HCEC 1CT (cell line): ENCODE measurements around the gene KANSL3.
A peak's percentile ranks its signal among the peaks of the same experiment; 100 is the strongest.
"Not testable (repeated sequence)": the region's sequence is repeated elsewhere in the genome, so short reads cannot be mapped to it uniquely, and the experiment has no call there.

Source experiments
- DNase-seq: peaks from one replicate; pipeline ENCODE4 v3.0.0-alpha.2; 2017

Gene KANSL3

GRCh38 chr2:96604104-96604503 is 34.0 kb downstream of the KANSL3 start:
- no peak for DNase-seq

GRCh38 chr2:96602330-96602823 is 35.7 kb downstream of the KANSL3 start:
- DNase-seq: no peak

GRCh38 chr2:96601382-96602292 is 36.5 kb downstream of the KANSL3 start:
- no peak for DNase-seq

- DNase-seq: no peak
These were observed 38.2 kb downstream of the KANSL3 start for GRCh38 chr2:96599941-96600340.

- no peak for DNase-seq
These were observed 41.5 kb downstream of the KANSL3 start for GRCh38 chr2:96596596-96596995.

- DNase-seq: no peak
These were observed 43.4 kb downstream of the KANSL3 start for GRCh38 chr2:96594691-96595152.

GRCh38 chr2:96594282-96594681 is 43.8 kb downstream of the KANSL3 start:
- no peak for DNase-seq

- DNase-seq: no peak
These were observed 46.6 kb downstream of the KANSL3 start for GRCh38 chr2:96591494-96591893.

GRCh38 chr2:96591054-96591453 is 47.1 kb downstream of the KANSL3 start:
- DNase-seq: no peak

GRCh38 chr2:96587843-96588242 is 50.3 kb downstream of the KANSL3 start:
- DNase-seq: no peak

GRCh38 chr2:96584017-96584416 is 54.1 kb downstream of the KANSL3 start:
- DNase-seq: no peak

GRCh38 chr2:96580771-96581170 is 57.3 kb downstream of the KANSL3 start:
- DNase-seq: peak; percentile 44

- DNase-seq: no peak
These were observed 58.7 kb downstream of the KANSL3 start for GRCh38 chr2:96579422-96579821.

GRCh38 chr2:96578731-96579130 is 59.4 kb downstream of the KANSL3 start:
- no peak for DNase-seq

- no peak for DNase-seq
These were observed 60.6 kb downstream of the KANSL3 start for GRCh38 chr2:96577501-96577900.

GRCh38 chr2:96575785-96576456 is 62.2 kb downstream of the KANSL3 start:
- no peak for DNase-seq

GRCh38 chr2:96574364-96574763 is 63.7 kb downstream of the KANSL3 start:
- no peak for DNase-seq

GRCh38 chr2:96568094-96568493 is 70.0 kb downstream of the KANSL3 start:
- DNase-seq: no peak

- DNase-seq: no peak
These were observed 73.0 kb downstream of the KANSL3 start for GRCh38 chr2:96565111-96565510.

- no peak for DNase-seq
These were observed 73.5 kb downstream of the KANSL3 start for GRCh38 chr2:96564563-96564962.

- no peak for DNase-seq
These were observed 74.1 kb downstream of the KANSL3 start for GRCh38 chr2:96564026-96564425.

GRCh38 chr2:96558485-96558884 is 79.6 kb downstream of the KANSL3 start:
- DNase-seq: no peak

GRCh38 chr2:96558061-96558460 is 80.1 kb downstream of the KANSL3 start:
- no peak for DNase-seq

GRCh38 chr2:96557421-96557820 is 80.7 kb downstream of the KANSL3 start:
- DNase-seq: not testable (repeated sequence)
